Superior temporal gyrus (tissue), 1 donor: Measurements from ENCODE around the gene SLC52A3.
"Not testable (repeated sequence)": the region's sequence is repeated elsewhere in the genome, so short reads cannot be mapped to it uniquely, and the experiment has no call there.

ENCODE experiments used
- DNase-seq: peaks from one replicate; pipeline ENCODE4 v3.0.0-alpha.2; 2016; ENCODE audit errors: extremely low spot score

Gene SLC52A3

DNA sequence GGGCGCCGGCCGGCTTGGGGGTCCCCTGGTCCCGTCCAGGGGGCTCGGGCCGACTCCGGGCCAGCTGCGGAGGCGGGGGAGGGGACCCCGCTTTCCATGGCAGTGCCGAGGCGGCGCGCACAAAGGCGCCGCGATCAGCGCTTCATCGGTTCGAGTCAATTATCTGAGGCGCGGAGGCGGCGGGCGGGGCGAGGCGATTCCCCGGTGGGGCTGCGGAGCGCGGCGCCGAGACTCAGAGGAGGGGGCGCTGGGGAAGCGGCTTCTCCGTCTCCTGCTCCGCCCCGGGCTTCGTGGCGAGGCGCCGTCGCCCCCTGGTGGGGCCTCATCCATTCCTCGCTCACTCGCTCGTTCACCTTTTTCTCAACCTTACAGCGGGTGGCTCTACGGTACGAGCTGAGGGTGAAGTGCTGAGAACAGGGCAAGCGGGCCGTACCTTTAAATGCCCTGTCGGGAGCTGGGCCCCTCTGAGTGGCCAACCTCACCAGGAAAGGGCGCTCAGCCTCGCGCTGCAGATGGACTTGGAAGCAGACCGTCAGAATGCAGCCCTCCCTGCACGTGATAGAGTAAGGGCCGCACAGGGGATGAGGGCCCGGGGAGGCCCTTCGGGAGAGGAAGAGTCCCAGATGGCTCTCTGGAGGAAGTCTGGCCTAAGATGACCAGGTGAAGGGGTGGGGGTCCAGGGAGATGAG is 39.9 kb downstream of the SLC52A3 start:
- peak; percentile 33 for DNase-seq

DNA sequence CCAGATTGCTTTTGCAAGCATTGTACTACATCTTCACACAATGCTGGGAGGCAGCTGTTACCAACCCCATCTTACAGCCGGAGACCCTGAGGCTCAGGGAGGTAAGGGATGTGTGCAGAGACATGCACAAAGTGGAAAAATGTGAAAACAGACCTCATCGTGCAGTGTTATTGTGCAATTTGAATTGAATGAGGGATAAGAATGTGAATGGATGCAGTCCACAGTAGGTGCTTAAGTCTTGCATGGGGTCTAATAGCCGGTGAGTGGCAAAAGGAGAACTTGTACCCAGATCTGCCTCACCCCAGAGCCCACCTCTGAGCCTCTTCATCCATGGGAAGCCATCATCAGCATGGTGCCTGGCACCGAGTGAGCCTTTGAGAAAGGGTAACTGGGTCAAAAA is 42.1 kb downstream of the SLC52A3 start:
- no peak for DNase-seq

DNA sequence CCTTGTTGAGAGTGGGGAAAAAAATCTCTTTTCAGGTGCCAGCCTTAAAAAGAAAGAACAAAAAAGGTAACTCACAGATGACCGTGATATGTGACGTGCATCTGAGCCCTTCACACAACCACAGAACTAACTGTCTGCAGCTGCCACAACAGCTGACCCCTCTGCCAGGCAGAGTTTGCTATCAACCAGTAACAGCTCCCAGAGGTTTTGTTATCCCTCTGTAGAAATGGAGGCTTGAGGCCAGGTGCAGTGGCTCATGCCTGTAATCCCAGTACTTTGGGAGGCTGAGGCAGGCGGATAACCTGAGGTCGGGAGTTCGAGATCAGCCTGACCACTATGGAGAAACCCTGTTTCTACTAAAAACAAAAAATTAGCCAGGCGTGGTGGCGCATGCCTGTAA is 42.8 kb downstream of the SLC52A3 start:
- DNase-seq = no peak

DNA sequence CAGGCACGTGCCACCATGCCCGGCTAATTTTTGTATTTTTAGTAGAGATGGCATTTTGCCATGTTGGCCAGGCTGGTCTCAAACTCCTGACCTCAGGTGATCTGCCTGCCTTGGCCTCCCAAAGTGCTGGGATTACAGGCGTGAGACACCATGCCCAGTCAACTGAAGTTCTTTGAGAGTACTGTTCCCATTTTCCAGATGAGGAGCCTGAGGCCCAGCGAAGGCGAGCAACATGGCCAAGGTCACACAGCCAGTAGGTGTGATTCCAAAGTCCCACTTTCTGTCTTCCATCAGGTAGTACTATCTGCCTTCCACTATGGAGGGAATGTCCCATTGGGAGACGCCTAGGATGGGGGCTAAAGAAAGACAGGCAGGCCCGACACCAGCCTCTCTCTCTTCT is 43.5 kb downstream of the SLC52A3 start:
- DNase-seq = not testable (repeated sequence)

DNA sequence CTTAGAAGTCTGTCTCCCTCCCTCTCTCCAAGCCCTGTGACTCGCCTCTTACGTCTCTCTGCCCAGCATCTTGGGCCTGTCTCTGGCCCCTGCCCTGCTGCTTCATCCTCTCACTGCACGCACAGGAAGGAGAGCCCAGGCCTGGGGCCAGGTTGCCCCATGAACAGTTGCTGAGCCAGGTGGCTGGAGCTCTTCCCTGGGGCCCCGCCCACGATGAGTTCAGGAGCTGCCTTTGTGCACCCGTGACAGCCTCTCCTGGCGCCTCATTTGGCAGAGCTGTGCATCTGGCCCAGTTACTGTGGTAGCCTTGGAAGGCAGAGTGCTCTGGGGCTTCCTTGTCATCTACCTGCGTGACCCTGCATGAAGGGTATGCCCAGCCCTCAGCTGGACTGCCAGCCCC is 44.5 kb downstream of the SLC52A3 start:
- no peak for DNase-seq

DNA sequence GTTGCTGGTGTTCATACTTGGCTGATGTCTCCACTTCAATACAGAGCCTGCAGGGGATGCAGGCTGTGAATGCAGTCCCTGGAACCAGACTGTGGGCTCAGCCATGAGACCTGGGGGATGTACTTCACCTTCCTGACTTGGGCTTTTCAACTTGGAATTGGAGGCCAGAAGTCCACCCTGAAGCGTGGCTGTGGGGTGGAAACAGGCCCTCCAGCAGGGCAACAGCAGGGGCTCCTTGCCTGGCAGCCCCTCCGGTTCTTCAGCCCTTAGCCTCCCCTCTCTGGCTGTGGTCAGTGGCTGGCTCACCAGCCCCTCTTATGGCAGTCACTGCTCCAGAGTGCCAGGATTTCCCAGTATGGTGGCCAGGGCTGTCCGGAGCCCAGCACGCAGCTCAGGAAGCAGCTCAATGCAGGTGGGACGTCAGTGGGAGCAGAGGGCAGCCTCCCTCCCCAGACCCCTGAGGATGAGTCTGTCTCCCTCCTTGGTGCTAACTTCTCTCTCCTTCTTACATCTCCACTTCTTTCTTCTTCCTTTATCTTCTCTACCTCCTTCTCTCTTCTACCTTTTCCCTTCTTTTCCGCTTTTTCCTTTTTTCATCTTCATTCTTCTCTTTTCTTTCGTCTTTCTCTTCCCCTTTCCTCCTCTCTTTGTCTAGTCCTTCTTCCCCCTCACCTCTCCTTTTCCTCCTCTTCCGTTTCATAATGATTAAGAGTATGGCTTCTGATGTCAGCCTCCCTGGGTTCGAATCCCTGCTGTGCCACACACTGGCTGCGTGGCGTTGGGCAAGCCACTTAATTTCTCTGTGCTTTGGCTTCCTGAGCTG is 45.3 kb downstream of the SLC52A3 start:
- DNase-seq = no peak

DNA sequence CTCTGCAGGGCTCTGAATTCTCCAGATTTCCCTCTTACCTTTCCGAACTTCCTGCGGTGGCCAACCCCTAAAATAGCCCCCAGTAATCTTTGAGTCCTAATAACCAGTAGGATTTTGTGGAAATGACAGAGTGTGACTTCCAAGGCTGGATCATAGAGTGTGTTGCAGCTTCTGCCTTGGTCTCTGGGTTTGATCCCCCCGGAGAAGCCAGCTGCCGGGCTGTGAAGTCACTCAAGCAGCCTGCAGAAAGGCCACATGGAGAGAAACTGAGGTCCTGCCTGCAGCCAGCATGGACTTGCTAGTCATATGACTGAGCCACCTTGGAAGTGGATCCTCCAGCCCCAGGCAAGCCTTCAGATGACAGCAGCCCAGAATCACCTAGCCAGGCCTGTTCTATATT is 46.4 kb downstream of the SLC52A3 start:
- no peak for DNase-seq

DNA sequence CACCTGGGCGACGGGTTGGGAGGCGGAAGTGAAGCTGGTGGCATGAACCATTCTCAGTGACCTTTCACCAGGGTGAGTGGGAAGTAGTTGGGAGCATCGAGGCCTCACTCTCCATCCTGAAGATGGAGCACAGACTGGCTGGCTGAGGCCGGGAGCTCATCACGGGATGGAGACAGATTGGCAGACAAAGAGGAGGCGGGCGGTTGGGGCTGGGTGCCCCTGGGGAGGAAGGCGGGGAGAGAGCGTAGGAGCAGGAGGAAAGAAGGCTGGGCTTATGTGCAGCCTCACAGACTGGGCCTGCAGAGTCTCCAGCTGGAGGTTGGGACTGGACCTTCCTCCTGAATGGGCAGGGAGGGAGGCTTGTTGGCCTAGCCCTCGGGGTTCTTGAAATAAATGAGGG is 48.5 kb downstream of the SLC52A3 start:
- no peak for DNase-seq

DNA sequence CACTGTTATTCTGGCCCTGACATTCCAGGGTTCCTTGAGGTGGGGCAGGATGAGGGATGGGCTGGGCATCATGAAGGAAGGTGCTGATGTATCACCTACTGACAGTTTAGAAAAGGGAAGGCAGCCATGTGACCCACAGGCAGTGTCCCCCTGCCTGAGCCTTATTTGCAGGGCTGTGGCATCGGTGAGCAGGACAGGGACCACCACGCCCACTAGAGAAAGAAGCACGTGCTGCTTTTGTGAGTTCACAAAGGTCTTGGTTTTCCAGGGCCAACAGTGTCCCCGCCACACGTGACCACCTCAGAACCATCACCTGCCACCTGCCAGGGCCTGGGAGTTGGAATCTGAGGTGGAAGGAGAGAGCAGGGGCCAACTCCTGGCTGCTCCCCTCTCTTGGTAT is 49.2 kb downstream of the SLC52A3 start:
- DNase-seq = no peak

DNA sequence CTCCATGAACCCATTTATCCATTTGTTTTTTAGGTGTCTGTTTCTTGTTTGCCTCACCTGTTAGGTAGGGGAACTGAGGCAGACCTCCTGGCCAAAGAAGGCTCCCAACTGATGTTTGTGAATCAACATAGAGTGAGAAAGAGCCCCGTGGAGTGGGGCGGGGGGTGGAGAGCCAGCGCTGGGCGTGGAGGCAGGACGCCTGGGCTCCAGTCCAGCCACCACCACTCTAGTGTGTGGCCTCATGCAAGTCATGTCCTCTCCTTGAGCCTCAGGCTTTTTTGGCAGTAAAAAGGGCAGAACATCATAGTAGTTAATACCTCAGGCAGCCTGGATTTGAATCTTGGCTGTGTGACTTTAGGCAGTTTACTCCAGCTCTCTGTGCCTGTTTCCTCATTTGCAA is 50.5 kb downstream of the SLC52A3 start:
- DNase-seq = no peak

DNA sequence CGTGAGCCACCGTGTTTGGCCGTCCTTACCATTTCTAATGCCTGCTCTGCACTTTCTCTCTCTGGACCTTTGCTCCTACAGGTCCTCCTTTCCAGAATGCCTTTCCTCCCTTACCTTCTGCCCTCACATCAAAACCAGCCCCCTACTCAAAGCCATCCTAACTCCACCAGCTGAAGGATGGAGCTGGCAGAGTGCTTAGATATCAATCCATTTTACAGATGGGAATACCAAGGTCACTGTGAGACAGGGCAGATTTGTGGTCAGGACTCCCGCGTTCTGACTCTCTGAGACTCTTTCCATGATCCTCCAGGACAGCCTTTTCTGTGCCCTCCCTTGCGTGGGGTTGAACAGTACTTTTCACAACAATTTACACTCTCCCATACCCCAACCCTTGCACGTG is 51.0 kb downstream of the SLC52A3 start:
- DNase-seq = no peak

DNA sequence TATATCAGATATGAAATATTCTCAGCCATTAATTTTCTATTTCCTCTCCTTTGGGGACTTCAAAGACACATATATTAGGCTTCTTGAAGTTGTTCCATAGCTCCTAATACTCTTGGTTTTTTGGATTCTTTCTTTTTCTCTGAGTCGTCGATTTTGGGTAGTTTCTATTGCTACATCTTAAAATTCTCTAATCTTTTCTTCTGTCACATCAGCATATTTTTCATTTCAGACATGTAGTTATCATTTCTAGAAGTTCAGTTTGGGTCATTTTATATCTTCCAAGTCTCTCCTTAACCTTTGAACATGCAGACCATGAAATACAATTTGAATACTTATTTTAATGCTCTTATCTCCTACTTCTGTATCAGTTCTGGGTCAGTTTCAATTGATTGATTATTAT is 53.8 kb downstream of the SLC52A3 start:
- DNase-seq = no peak

DNA sequence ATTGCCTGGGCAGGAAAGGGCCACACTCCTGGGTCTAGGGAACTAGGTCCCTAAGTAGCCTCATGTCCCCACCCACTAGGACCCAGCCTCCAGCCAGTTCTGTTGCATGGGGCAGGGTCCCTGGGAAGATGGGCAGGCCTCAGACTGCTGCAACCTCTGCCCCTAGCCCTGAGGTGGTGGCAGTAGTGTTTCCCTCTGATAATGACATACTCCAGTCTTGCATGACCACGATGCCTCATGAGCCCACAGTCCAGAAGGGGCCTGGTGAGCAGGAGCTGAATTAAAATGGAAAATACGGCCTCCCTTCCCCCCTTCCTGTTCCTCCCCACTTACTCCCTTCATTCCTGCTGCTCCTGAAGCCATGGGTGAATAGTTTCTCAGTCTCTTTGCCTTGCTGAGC is 56.7 kb downstream of the SLC52A3 start:
- no peak for DNase-seq

DNA sequence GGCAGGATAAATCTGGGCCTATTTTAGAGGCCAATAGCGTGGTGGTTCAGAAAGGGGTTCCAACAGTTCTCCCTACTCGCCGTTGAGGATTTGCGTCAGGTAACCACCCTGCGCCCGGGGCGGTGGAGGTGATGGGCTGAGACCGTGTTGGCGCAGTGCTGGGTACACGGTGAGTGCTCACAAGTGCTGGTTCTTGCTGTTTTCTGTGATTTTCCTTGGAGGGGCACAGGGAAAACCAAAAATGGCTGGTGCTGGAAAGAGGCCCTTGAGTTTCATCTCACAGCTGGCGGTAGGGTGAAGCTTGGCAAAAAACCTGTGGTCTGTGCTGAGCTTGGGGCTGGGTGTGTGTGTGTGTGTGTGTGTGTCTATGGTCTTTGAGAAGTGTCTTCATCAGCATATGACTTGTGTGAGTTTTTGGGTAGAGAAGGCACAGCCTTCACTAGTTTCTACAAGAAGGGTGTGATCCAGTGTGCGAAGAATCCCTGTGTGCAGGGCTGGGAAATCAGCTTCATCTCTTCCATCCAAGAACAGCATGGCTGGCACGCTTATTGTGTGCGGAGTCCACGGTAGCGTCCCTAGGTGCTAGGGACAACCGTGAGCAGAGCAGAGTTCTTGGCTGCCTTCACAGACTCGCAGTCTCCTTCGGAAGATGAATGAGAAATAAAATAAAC is 57.4 kb downstream of the SLC52A3 start:
- DNase-seq = no peak
